Stimulated activated CD4-positive, alpha-beta T cell treated with anti-CD3 and anti-CD28 coated beads, Interleukin-4, amount 100 ng/mL, for 48 hours (primary cell): ENCODE data around the gene GPR173.

Experiments
- DNase-seq, 2 donors: peaks; one replicate each; pipeline ENCODE4 v3.0.0-alpha.2; 2020; ENCODE audit warnings: low read depth in 2 of 2

The GPR173 gene

GRCh38 chrX:53089224-53089842, 40.7 kb downstream of the GPR173 start:
- DNase-seq: no peak

GRCh38 chrX:53089925-53090324, 41.3 kb downstream of the GPR173 start:
- DNase-seq: no peak

- no peak for DNase-seq
Observed at GRCh38 chrX:53091354-53091753, 42.8 kb downstream of the GPR173 start.

- peak; percentile 65 to 73 for DNase-seq
Observed at GRCh38 chrX:53093177-53093655, 44.6 kb downstream of the GPR173 start.

- DNase-seq: peak; percentile 59 to 75
Observed at GRCh38 chrX:53093748-53094581, 45.4 kb downstream of the GPR173 start, which contains the start of gene KANTR. TSS of gene KANTR (plus strand) at chrX:53094142. CDS start at chrX:53124273, 30,131 bp downstream.

- DNase-seq: no peak
Observed at GRCh38 chrX:53094582-53094905, 46.0 kb downstream of the GPR173 start.

- no peak for DNase-seq
Observed at GRCh38 chrX:53095796-53096195, 47.2 kb downstream of the GPR173 start.

GRCh38 chrX:53114864-53115549, 66.4 kb downstream of the GPR173 start:
- no peak for DNase-seq

GRCh38 chrX:53115550-53115874, 66.9 kb downstream of the GPR173 start:
- no peak for DNase-seq

- no peak for DNase-seq
Observed at GRCh38 chrX:53116101-53116500, 67.5 kb downstream of the GPR173 start.

GRCh38 chrX:53122013-53122412, 73.4 kb downstream of the GPR173 start:
- no peak for DNase-seq

GRCh38 chrX:53125506-53125905, 76.9 kb downstream of the GPR173 start:
- no peak for DNase-seq

- no peak for DNase-seq
Observed at GRCh38 chrX:53126377-53126776, 77.8 kb downstream of the GPR173 start.

- no peak for DNase-seq
Observed at GRCh38 chrX:53128097-53128749, 79.6 kb downstream of the GPR173 start.
